Hindlimb muscle (tissue), 1 donor: Measurements from ENCODE around the gene ELAVL2. TPM values are rescaled to one million over a fixed set of nuclear protein-coding genes. Genes with fewer than 3 reads are reported as not detected.
A peak's percentile ranks its signal among the peaks of the same experiment; 100 is the strongest.

ENCODE experiments used
- DNase-seq: peaks from one replicate; pipeline ENCODE4 v3.0.0-alpha.2; 2013
- polyA plus RNA-seq: library from polyadenylated mRNA; unstranded; fragments of 120-200 nt; gene quantifications from one replicate; pipeline ENCODE4 v1.2.1, GENCODE V29; 2013; ENCODE audit not compliant: insufficient read length

ELAVL2 gene
- 2.7 TPM for polyA plus RNA-seq

DNA sequence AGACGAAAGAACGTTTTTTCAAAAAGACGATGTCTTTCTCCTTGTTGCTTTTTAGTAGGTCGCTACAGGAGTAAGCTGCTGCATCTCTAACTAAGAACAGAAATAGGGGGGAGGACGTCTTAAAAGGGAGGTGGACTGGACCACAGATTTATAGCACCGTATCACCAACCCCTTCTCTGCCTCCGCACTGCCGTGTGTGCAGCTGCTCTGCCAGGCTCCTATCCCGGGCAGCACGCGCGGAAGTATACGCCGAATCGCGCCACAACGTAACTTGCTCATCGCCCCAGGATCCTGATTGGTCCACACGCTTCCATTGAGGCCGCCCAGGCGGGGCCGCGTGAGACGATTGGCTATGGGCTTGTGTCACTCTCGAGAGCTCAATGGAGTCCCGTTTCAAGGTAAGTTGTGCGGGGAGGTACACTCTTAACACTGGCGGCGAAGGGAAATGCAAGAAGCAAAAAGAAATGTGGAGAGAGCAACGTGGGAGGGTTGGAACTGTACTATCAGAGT, at the start of gene ELAVL2:
Gene ELAVL2, minus strand, starts transcription at position 121 of the 510 bp plus-strand sequence. CDS start 64,006 bp downstream, outside the sequence.
- peak; percentile 91 for DNase-seq

DNA sequence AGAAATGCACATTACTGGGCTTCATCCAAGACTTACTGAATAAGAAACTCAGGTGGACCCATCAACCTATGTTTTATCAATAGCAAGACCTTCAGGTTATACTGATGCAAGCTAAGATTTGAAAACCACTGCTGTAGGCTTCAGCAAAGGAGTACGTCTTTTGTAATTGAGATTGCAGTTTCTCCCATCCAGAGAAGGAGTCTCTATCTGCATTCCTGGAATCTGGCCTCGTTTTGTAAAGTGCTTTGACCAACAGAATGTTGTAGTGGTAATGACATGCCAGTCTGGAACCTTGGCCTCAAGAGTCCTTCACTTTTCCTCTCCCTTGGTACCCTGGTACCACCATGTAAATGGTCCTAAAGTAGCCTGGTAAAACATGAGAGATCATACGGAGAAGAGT, 32.2 kb upstream of the ELAVL2 start:
- DNase-seq, result no peak

DNA sequence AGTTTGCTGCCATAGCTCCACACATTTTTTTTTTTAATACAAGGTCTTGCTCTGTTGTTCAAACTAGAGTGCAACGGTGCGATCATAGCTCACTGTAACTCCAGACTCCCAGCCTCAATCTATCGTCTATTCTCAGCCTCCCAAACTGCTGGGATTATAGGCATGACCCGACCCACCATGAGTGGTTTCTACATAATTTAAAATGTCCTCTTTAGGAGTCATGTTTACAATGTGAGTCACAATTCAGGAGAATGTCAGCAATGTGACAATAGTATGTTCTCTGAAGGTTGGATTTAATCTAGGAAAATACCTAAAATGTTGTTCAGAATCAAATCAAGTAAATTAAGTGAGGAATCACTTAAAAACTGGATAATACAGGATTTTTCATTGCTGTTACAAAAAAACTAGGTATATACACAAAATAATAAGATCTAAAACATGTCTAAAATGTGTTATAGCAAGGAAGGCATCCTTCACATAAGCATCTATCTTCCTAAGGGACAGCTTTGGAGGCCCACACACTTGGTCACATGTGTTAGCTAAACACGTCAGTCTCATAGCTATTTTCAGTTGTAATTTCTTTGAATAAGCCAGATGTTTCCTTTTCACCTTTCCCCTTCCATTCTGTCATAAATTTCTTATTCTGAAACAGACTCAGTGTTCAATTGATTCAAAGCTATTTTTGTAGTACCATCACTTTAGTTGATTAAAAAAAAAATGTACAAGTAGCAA, 30.0 kb upstream of the ELAVL2 start:
- no peak for DNase-seq

DNA sequence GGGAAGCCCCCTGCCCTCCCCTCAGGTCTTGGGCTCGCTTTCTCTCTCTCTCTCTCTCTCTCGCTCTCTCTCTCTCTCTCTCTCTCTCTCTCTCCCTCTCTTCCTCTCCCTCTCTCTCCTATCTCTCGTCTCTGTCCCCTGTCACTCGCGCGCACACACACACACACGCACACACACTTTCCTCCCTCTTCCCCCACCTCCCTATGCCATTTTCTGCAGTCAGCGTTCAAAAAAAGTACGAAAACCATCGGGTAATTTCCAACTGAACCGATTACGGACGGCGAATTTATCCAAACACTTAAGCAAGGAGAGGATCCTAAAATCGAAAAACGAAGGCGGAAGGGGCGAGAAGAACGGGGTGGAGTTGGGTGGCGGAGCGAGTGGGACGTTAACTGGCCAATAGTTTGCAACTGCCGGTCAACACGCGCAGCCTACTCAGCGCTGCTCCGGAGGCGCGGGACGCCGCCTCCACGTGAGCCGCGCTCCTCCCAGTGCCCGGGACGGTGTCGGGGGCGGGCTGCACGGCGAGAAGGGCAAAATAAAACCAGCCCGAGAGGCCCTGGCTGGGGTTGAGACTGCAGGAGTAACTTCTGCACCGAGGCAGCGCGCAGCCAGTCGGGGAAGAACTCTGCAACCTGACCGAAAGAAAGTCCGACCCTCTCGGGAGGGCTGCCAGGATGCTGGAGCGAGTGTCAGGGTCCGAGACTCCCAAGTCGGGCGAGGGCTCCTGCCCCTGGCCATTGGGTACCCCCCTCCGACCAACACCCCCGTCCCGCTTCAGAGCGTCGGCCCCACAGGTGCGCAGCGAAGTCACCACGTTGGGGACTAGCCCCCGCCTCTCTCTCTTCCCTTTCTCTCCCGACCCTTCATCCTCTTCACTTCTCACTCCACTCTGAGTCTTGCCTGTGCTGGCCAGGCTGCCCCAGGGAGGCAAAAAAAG, 24.9 kb upstream of the ELAVL2 start:
- DNase-seq, result peak; percentile 76

DNA sequence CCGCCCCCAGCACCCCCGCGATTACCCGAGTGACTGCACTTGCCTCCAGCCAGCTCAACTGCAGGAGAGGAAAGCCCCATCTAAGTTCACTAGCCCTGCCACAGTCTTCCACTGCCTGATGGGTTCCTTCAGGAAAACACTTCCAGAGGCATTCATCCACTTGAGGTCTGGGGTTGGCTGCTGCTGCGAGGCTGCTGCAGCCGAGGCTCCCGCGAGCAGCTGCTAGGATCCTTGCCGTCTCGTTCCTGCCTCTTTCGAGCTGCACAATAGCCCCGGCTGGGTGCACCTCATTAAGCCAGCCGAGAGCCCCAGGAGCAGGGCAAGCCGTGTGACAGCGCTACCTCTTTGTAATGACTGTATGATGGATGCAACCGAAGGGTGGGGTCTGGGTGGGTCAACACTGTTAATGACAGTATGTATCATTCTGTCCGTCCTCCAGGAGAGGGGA, 24.2 kb upstream of the ELAVL2 start:
- peak; percentile 31 for DNase-seq

DNA sequence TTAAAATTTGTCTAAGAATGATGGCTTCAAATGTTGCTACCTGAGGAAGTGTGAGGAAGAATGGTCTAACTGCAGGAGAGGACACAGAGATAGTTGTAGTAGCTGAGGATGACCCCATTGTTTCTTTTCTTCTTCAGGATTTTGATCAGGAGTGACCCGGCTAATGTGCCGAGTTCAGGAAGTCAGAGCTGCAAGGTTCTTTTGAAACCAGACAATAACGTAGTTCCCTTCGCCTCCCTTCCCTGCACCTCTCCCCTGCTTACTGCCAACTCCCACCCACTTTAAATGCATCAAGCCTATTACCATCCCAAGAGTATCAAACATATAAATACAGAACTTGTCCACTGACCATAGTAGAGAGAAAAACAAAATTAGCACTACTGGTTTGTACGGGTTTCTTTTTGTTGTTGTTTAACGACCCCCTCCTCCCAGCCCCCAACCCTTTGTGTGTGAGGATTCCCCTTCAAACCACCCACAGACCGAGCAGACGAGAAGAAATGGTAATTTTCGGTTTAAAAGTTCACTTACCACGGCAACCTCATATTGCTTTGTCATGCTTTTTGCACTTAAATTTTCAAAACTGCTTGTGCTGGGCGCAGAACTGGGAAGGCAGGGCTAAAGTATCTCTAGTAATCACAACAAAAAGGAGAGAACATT, 23.5 kb upstream of the ELAVL2 start:
- DNase-seq, result no peak

DNA sequence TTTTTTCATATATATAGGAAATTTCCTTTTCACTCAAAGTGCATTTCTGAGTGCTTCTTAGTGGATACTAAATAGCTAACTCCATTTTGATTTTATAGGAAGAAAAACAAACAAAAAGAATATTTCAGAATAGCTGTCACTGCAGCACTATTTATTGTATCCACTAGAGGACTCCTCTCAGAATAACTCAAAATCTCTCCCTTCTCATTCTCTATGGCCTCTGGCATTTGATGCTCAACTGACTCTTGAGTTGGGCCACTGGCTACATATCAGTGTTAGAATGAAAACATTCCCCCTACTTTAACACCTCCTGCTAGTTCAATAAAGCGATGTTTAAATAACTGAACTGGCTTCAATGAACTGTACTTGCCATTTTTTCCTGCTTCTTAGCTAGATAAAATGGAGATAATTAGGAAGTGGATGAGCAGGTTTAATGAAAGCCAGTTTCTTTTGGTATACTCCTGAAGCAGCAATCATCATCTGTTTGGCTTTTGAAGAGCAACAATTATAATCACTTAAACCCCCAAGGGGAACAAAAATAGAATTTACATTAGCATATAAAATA, 16.6 kb upstream of the ELAVL2 start:
- no peak for DNase-seq

DNA sequence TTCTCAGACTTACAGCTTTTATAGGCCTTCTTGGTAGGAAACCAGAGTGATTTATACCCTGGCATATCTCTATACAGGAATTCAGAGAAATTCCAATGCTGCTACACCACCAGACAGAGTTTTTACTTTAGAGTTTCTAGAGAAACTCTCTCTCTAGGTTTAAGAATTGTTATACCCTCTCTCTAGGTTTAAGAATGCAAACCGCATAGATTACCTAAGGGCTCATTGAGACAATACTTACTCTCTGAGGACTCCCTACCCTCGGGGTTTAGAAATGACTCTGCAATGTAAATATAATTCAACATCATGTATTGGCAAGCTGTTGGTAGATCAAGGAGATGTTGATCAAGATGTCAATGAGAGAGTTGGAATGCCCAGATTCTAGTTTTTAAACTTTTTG, 15.3 kb upstream of the ELAVL2 start:
- DNase-seq, result no peak

DNA sequence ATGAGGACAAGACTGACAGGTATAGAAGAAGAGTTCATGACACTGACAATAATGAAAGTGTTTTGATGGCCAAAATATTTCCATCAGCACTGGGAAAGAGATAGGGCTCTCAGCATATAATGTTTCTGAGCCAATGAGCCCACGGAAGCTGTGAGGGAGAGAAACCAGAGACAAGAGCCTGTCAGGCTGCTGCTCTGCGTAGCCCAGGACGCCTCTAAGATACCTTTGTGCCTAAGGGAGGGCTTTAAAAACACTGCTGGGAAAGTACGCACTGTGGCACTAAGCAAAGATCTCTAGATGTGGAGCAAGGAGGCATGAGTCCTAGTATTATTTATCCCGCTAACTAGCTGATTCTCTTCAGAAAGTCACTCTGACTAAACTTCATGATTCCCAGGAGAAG, 11.0 kb upstream of the ELAVL2 start:
- no peak for DNase-seq

DNA sequence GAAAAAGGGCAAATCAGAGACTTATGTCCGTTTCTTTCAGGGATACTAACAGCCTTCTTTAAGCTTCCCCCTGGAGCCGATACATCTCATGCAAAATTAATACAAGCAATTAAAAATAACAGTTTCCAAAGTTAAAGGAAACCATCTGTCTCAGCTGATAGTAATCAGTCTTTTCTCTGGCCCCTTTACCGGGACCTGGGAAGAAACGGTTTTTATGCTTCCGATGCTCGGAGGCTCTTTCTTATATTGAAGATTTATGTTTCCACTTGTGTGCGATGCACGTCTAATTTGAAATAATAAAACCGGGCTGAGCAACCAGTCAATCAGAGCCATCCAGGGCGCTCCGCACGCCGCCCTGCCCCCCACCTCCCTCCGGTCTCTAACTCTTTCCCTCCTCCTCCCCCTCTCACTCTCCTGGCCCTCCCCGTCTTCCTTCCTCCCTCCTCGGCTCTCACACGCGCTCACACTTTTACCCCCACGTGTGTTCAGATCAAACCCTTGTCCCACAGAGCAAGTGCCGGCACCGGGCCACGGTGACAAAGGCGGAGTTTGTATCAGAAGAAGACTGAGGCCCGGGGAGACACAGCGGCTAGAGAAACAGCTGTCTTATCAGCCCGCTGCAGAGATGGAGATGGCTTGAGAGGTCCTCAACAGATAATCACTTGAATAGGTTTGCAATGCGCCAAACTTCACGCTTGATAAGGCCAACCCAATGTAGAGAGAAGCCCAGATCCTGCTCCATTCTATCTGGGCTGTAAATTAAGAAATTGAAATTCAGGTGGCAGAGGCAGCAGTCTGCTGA, 5.1 kb upstream of the ELAVL2 start:
- no peak for DNase-seq

DNA sequence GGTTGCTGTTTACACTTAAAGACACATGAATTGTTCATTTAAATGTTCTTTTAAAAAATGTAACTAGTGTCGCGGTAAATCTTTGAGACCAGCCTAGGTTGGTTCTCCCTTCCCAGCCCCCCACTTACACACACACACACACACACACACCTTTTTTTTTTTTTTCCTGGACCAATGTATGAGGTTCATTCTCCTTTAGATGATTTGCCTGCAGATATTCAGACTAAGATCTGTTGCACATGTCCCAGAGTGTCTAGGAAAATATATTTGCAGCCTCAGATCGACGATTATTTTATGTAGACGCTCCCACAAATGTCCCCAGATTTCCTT, 4.4 kb upstream of the ELAVL2 start:
- DNase-seq, result no peak

DNA sequence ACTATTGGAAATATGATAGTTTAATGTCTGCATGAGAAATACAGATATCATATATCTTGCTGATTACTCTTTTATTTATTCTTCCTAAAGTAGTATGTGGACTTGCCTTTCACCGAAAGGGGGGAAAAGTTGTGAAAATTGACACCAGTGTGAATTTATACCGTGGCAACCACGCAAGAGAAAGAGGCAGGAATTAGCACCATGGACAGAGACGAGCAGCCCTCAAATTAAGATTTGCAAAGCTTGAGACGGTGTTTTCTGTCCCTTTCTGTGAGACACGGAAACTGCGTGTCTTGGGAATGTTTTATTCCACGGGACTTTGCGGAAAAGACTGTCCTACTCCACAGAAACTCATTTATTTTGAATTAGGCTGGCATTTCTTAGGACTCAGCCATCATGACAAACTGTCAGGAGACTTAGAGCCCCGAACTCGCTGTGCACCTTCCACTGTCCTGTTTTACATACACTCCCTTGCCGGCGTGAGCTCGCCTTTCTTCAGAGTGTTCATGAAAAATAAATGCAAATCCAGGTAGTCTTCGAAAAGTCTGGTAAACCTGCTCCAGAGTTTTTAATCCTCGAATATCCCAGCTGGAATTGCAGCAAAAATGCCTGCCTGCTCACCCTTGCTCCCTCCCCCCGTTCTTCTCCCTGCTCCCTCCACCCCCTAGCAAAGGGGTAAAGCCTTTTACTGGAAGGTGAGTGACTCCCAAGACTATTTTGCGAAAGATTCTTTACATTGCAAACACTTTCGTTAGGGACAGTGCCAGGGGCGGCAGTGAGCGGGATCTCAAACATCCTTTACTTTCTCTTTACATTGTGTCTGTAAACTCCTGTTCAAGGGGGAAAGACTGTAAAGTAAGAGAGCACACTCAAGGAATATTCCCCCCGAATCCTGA, 3.8 kb upstream of the ELAVL2 start:
- peak; percentile 73 for DNase-seq

DNA sequence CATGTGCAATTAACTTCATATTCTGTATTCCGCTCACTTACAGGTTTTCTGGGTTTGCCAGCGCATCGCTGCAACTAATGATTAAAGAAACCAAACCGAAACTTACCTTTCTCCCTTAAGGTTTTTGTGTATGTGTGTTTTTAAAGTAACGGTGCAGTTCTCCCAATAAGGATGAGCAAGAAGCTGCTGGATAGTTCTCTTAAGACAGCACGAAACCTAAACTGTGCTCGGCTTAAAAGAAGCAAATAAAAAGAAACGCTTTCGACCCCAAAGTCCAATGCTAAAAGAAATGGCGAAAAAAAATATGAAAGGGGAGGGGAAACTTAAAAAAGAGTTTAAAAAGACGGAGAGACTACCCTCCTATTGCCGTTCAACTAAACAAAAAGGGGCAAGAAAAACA, 340 bp downstream of the ELAVL2 start:
- DNase-seq, result no peak

DNA sequence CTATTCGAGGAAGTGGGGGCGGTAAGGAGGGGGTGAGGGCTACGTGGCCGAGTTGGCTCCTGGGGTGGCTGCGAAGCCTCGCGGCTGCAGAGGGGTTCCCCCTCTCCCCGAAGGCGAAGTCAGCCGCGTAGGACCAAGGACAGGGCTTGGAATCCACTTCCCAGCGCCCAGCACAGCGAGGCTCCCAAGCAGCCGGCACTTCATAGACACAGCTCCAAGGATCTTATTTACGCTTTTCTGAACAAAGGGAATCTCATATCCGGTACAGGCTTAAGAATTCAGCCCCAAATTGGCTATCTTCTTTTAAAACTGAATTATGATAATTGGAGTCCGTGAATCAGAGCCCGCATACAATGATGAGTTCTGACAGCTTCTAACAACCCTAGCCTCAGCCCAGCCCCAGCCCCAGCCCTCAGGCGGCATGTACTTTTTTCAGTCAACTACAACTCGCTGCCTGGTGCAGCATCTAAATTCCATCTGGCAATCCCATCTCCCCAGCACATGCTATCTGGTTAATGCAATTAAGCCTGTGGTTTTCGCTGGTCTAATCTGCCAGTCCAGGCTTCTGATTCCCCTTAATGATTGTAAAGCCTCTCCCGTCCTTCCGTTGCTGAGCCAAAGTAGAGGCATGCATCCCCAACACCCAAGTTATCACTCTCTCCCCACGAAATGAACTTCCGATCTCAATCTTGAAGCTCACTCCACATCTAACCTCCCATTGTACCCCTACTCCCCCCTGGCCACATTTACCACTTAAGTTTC, 1.0 kb downstream of the ELAVL2 start:
- peak; percentile 42 for DNase-seq

DNA sequence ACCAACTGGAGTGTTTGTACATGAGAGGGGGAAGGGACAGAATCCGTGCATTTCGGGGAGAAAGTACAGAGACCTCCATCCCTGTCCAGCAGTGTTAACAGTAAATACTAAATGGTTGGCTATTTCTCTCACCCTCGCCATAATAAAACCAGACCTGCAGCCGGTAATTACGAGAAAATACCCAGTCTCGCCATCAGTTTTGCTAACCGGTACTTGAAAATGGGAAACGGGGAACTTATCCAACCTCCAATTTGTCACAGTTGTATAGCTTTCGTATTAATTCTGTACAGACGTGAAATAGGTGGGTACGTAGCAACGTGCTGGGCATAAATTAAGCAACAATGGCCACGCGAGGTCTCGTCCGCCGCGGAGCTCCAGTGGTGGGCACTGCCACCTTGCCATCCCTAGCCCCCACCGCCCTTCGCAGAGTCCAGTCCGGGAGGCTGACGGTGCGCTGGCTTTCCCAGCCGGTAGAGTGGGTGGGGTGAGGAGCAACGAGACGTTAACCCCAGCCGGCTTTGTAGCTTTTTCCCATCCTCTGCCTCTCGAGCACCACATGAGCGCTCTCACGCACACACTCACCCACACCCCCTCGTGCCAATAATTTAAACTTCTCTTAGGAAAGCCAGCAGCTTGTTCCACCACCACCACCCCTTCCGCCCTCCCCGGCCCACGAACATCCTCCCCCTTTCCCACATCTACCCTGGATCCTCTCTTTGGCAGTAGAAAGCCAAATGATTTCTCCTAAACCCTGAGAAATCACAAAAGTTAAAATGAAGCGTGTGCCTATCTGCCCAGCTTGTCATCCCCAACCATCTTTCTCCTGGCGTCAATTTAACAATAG, 1.8 kb downstream of the ELAVL2 start:
- no peak for DNase-seq

DNA sequence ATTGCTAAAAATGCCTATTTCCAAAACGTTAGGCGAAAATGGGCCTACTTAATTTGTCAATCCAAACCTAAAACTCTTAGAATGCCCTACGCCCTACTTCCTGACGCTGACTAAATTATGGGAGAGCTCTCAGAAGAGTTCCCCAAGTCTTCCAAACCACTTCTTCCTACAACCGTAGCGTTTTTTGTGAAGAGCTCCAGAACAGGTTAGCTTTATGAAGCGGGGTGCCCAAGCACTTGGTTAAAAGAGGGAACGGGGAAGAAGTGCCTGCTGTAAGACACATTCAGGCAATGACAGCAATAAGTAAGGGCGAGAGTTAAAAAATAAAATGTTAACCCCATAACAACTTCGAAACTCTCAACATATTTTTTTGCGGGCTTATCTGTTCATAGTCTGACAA, 2.8 kb downstream of the ELAVL2 start:
- DNase-seq, result no peak

DNA sequence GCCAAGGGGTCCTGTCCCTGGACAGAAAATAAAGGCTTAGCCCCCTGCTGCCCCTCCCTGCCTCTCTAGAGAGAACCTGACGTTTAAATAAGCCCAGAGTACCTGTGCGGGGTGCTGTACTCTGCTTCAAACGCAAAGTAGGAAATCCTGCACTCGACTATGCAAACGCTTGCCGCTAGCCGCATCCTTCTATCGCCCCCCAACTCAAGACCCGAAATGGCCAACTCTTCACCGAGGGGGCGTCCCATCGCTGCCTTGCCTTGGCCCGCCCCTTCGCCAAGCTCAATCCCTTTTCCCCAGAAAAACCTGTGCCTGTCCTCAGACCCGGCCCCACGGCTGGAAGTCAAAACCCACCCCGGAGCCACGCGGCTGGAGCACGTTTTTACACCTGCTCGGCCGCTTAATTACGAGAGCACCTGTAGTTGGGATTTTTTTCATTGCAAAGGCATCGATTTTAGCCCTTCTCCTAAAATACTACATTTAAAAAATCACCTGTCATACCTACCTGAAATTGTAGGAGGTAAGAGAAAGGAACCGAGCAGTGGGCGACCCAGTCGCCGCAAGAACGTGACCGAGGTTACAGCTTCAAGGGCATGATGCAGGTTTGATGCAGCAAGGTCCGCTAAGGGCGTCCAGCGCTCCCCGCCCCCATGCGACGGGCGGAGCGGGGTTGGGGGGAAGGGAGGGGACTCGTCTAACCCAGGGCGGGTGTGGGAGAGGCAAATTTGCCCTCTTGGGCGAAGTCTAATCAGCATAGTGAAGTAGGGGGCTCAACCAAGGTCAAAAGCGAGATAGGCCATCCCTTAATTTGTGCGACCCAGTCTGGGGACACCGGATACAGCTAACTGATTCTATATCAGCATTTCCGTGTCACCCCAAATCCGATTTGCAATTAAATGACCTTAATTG, 3.5 kb downstream of the ELAVL2 start:
- DNase-seq, result no peak
